HG03280 (cell line): ENCODE measurements around the gene PTF1A.

Experiments
- ATAC-seq: cut with Tn5 transposase; IDR thresholded peaks from one replicate; pipeline ENCODE4 v1.9.1; 2021; ENCODE audit warnings: mild to moderate bottlenecking, moderate library complexity; ENCODE audit not compliant: unreplicated experiment

PTF1A gene

DNA sequence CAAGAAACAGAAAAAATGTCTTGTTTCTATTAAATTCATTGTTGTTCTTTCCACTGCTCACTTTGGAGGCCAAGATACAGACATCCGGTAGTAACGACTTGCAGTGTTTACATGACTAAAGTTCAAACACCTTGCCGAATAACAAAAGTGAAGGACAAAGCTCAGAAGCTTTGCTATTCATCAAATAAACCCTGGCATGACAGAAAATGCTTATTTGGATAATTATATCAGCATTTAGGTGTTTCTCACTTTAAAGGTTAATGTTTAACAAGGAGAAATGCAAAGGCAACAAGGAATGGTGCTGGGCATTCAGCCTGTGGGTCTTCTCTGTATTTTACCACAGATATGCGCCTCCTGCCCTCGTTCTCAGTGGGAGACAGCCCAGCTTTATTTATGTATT, 5.4 kb upstream of the PTF1A start:
- no peak for ATAC-seq

DNA sequence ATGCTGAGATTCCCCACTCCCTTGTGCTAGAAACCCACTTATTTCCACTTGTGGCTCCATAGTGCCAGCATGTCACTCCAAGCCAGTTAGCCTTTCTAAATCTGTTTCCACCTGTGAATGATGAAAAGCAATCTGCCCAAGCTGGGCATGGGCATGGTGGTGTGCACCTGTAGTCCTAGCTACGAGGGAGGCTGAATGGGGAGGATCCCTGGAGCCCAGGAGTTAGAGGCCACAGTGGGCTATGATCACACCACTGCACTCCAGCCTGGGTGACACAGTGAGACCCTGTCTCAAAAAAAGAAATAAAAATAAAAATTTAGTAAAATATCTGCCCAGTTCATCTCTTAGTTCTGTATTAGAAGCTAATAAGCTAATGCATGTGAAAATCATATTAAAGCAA, 5.0 kb upstream of the PTF1A start:
- ATAC-seq, result no peak

DNA sequence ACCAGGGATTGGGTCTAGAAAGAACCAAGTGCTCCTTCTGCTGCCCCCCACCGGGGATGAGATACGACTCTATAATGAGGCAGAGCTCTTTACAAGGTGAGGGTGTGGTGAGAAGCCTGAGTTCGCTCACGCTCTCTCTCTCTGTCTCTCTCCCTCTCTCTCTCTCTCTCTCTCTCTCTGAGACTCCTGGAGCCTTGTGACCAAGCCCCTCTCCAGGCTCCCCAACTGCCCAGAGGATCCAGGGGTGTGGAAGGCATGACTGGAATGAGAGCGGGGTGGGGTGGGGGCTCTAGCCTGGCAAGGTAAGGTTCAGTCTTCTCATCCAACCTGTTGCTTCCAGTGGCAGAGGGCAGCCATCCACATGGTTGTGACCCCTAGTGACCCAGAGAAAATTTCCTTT, 3.1 kb upstream of the PTF1A start:
- no peak for ATAC-seq

DNA sequence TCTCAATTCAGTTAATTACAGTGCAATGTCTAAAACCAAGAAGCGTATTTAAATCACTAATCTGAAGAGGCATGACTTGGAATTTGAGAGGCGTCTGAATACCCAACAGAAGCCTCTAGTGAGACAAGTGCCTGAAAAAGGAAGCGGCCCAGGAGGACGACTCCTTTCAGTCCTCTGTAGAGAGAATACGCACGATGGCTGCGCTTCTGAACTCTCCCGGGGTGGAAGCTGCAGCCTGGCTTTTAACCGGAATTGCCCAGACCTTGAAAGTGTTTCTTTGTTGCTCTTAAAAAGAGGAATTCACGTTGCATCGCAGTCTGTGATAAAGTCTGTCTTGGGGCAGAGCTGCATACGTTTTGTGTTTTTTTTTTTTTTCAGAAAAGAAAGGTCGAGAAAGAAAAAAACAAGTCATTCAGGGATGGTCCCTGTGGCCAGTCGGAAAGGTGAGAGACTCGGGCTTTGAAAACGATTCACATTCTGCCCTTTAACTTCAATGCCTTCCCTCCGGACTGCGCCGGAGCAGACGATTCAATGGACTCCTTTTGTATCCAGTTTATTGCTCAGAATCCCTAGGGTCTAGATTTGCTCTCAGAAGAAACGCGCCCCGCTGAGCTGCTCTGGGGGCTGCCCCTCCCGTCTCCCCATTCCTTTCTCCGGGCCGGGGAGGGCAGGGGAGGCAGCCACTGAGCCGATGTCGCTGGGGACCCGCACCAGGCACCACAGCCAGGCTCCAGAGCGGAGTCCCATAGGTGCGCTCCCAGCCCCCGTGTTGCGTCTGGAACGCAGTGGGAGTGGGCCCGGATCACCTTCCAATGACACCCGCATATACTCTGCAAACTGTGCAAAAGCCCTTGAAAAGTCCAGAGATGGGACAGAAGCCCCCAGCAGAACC, 994 bp upstream of the PTF1A start:
- no peak for ATAC-seq

DNA sequence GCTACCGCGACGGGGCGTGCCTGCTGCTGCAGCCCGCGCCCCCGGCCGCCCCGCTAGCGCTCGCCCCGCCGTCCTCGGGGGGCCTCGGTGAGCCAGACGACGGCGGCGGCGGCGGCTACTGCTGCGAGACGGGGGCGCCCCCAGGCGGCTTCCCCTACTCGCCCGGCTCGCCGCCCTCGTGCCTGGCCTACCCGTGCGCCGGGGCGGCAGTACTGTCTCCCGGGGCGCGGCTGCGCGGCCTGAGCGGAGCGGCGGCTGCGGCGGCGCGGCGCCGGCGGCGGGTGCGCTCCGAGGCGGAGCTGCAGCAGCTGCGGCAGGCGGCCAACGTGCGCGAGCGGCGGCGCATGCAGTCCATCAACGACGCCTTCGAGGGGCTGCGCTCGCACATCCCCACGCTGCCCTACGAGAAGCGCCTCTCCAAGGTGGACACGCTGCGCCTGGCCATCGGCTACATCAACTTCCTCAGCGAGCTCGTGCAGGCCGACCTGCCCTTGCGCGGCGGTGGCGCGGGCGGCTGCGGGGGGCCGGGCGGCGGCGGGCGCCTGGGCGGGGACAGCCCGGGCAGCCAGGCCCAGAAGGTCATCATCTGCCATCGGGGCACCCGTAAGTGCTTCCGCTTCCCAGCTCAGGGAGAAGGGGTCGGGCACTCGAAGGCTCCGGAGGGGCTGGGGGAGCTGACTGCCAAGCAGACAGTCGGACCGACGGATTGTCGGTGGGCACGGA, 761 bp downstream of the PTF1A start:
- no peak for ATAC-seq

DNA sequence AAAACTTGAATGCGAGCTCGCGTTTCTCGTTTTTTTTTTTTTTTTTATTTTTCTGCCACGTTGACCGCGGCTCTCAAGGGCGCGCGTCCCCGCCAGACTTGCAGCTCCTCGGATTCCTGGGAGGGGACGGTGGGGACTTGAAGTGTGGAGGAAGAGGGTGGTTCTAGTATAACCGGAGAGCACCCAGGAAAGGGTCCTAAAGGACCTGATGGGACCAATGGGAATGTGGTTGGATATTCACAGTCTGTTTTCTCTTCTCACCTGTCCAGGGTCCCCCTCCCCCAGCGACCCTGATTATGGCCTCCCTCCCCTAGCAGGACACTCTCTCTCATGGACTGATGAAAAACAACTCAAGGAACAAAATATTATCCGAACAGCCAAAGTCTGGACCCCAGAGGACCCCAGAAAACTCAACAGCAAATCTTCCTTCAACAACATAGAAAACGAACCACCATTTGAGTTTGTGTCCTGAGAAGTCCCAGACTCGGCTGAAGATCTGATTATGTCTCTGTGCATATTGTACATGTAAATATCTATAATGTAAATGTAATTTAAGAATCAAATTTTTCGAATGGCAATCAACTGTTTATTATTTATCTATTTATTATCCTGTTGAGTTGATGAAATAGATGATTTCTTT, 1.4 kb downstream of the PTF1A start:
- no peak for ATAC-seq

DNA sequence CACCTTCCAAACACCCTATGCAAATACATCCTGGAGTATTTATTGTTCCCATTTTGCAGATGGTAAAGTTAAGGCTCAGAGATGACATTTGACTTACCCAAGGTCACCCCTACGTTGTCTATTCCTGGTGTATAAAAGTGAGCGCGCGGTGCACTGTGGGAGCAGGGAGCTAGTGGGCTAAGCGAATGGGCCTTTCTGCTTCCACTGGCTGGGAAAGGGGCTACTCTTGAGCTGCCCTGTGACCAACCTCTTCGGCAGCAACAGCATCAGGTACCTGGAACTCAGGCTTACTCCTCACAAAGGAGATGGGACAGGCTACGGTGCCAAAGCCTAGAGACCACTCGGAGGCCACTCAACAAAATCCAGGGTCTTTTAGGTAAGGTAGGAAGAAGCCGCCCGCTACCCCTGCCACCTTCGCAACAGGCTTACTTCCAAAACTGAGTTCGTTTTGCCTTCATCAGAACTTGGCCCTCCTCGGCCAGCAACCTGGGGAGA, 2.4 kb downstream of the PTF1A start:
- ATAC-seq, result no peak

DNA sequence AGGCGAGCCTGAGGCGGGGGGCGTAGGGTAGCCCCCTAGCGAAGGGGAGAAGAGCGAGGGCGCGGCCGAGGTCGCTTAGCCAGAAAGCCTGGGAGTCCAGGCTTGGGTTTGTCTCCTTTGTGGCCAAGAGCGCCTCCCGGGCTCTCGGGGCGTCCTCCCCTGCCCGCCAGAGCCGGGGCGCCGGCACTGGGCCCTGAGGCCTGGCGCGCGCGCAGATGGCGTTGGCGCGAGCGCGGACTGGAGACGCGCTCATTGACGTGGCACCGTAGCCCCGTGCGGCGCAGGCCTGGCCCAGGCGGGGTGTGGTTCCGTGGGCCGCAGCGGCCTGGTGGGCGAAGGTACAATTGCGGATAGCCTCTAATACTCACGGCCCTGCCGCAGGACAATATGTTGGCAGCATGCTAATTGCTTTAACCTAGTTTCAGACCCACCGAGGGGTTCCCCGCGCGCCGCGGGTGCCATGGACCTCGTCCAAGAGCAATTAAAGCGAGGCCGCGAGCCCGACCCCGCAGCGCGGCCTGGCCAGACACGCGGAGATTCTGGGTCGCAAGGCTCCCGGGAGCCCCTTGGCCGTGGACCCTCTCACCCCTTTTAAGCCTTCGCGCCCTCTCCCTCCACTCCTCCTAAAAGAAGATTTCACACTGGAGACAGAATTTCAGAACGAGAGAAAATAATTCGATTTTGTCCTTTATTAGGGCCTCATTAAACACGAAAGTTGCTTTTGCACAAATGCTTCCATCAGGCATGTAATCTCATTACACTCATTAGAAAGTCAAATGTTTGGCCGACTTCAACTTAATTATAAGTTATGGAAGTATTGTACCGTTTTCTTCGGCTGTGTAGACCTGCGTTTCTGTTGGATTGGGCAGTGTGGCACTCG, 3.1 kb downstream of the PTF1A start:
- ATAC-seq, result no peak

DNA sequence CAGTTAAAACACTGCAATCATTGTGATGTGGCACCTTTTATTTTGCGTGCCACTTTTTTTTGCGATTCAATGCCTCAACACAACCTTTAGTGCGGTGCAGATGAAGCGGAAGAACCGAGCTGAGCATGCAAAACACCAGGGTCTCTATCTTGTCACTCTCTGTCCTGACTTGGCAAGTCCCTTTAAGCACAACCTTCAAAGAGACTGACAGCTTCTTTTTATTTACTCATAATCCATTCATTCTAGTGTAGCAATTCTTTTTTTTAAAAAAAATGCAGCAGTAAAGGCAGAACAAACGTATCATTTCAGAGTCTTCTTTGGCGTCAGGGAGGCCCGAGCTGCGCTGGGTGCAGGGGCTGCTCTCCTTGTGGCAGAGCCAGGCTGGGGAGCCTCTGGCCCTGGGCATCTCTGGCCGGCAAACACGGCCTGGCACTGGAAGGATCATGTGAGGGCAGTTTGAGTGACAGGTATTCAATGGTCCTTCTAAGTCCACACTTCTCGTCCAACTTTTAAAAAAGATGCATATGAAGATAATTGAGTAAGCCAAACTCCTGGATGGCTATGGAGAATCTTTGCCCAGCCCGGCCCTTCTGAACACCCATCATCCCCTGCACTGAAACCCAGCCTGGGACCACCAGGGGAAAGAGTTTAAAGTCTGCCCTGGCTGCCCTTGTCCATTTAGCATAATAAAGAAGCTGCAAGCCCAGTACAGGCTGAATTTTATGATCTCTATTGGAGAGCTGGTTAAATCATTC, 3.9 kb downstream of the PTF1A start:
- ATAC-seq, result no peak

DNA sequence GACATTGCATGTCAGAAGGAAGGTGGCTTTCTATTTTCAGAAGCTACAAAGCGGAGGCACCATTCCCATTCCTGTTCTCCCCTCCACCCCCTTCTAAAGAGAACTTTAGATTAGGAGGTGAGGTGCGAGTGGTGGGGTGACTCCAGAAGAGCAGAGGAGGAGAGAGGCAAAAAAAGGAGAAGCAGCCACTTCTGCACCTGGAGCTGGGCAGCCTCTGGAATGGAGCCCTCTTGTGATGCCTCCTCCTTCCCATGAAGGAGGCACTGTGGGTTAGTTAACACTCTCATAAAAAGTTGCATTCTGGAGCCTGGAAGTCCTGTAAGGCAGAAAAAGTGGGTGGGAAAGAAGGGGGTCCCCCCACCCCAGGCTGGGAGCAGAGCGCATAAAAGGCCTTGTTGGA, 4.8 kb downstream of the PTF1A start:
- ATAC-seq, result no peak

DNA sequence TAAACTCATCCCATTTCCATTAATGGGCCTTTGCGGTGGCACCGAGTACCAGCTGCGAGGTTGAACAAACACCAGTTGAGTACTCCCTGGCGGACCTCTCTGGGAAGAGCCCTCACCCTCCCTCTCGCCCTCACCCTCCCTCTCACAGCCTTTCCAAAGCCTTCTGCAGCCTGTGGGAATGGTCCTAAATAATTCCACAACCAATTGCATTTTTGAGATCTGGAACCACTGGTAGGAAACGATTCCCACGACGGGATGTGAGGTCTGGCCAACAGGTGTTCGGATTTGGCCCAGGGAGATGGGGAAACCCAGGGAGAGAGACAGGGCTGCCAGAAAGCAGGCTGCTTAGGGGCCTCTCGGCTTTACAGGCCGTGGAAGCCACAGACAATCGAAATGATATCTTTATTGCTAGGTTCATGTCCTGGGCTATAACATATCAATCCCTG, 5.3 kb downstream of the PTF1A start:
- ATAC-seq, result no peak

DNA sequence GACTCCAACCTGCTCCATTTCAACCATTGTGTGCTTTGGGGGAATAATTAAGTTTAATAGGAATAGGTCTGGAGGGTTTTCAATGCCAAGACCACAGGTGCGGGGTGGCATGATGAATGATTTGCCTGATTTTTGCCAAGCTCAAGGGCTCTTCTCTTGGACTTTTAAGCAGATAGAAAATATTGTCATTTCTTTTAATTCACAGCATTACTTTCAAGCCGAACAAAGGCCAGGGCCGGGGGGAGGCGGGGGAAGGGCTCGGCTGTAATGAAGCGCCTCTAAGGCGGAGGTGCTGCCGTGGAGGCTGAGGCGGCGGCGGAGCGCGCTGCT, 6.5 kb downstream of the PTF1A start:
- ATAC-seq, result no peak

DNA sequence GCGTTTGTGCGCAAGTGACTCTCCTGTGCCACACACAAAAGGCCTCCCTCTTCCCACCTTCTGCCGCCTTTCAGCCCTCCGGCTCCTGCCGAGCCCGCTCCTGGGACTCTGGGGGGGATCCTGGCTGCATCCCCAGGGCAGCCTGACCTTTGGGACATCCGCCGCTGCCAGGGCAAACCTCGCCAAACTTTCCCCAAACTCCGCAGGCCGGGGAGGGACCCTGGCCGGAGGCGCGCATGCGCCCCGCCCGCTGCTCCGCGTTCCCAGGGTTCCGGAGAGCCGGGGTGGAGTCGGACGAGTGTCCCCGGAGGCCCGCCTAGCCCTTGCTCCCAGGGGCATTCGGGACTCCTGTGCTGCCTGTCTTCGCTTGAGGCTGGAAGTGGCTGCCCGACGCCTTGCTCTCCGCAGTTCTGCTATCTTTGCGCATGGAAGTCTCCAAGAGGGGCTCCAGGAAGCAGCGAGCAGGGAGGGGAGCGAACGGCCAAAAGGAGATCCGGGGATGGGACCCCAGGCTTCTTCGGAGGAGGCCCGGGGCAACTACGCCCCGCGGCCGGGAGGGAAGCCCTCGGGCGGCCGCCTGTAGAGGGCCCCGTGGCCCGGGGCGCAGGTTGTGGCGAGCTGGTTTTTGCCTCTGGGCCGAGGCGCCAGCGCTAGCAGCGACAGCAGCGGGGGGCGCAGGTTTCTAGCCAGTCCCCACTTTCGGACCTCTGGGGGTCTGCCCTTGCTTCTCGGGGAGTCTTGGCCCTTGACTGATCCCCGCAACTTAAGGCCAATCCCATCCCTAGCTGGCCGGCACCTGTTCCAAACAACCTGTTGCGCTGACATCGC, 7.0 kb downstream of the PTF1A start:
- no peak for ATAC-seq

DNA sequence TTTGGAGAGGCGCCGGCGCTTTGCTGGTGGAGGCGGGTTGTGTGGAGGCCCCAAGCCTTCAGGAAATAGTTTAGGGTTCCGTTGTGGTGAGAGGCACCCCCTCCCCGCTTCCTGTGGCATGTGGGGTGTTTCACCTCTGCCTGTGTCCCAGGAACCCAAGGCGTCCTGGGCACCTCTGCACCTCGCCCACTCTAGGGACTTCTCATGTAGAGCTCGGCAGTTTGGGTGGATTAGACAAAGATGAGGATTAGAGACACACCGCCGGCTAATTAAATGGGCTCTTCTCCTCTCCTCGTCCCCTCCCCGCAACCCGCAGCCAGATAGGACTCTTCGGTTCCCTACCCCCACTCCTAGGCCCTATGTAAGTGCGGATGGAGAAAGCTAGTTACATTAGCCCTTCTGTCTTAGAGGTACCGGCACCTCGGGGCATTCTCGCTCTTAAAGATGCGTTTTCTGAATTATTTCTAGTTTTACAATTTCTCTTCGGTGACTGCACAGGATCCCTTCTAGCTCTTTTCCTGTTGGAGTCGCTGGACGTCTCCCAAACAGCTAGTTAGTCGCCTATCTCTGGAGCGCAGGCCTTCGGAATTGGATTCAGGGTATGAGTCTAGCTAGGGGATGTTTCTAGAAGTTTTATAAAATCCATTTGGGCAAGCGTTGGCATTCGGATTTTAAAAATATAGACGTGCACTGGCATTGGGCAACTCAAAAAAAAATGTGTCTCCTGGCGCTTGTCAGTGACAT, 7.8 kb downstream of the PTF1A start:
- ATAC-seq, result no peak

DNA sequence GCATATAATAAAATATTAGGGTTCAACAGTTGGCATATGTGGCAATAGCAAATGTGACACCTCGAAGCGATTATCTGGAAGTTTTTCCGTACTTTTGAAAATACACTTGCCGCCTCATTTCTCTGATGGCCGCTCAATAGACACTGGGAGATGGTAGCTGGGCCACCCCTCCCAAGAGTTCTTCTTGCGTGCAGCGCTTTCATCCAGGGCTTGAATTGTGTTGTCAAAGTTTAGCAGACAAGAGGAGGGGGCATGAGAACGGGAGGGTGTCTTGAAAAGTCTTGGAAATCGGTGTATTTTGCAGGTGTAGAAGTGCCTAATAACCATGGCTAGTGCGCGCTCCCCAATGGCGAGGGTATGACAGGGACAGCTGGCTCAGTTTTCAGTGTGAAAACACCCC, 8.5 kb downstream of the PTF1A start:
- ATAC-seq, result no peak

DNA sequence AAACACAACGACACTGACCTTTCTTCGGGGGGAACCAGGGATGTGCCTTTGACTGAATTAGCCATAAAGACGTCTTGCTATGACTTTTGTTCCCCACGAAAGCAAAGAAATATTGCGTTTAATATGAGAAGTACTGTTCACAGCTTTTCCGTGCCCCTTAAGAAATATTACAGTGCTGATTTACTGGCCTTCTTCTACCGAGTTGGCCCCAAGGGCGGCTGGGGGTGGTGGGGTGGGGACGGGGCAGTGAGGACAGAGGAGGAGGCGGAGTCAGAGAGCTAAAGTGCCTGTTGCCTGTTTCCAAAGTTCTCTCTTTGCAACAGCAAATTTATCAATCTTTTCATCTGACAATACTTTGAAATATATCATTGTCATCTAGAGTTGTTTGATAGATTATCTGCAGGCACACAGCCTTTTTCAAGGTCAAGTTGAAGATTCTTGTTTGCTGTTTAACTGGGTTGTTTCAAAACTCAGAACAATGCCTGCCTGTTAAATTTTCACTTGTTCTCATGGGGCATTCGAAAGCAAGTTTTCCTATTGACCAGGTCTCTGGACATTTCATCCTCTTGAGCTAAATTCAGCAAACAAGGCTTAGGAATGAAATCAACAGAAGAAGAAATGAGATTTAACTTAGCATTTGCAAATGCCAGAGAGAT, 9.0 kb downstream of the PTF1A start:
- ATAC-seq, result no peak

DNA sequence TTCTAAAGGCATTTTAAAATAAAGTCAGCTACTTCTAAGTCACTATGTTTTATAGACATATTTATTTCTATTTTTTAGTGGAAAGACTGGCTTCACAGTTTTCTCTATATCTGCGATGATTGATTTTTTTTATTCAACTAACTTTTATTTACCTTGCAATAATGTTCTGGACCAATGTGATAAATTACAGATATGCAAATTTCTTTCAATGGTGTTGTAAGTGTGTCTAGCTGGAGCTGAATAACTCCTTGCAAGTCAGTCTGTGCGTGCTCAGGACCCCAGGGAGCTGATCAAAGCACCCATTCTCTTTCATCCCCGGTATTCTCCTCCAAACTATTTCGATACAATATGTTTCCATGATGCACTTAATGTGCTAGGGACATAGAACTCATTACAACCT, 9.7 kb downstream of the PTF1A start:
- no peak for ATAC-seq

DNA sequence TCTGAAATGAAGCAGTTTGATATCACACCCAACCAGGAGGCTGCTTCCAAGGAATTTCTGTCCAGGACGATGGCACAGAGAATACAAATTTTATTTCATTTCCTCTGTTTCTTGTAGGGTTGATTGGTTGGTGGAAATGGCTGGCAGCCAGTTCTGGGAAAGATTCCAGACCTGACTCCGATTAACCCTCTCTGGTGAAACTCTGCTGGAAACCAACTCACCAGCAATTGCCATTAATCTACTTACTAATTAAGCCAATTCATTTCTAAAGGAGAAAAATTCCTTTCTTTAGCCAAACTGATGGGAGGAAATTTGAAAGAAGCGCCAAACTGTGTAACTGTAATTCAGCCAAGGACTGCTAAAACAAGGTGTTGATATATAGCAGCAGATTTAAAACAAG, 10.7 kb downstream of the PTF1A start:
- ATAC-seq, result no peak
